Lower lobe of right lung (tissue), 2 donors: ENCODE data around the gene KRT36. TPM values are rescaled to one million over a fixed set of nuclear protein-coding genes. Genes with fewer than 3 reads are reported as not detected.

Experiments used
- ATAC-seq, 2 donors: fragments of 200-7000 bp; cut with Tn5 transposase; one replicate each; pipeline ENCODE4 v1.9.1; 2020 to 2022; ENCODE audit warnings: mild to moderate bottlenecking in 2 of 2, moderate library complexity in 2 of 2
- DNase-seq: peaks from one replicate; pipeline ENCODE4 v3.0.0-alpha.2; 2020
- H3K27ac ChIP-seq: fragments of 200-600 bp; one replicate; pipeline ENCODE4 v1.8.0; 2022
- H3K27me3 ChIP-seq: fragments of 200-600 bp; one replicate; pipeline ENCODE4 v1.8.0; 2022; ENCODE audit warnings: low read depth
- H3K36me3 ChIP-seq: fragments of 200-600 bp; one replicate; pipeline ENCODE4 v1.8.0; 2022; ENCODE audit warnings: mild to moderate bottlenecking
- H3K4me1 ChIP-seq: fragments of 200-600 bp; one replicate; pipeline ENCODE4 v1.8.0; 2022
- H3K4me3 ChIP-seq: fragments of 200-600 bp; one replicate; pipeline ENCODE4 v1.8.0; 2022; ENCODE audit warnings: mild to moderate bottlenecking
- H3K9me3 ChIP-seq: fragments of 200-600 bp; one replicate; pipeline ENCODE4 v1.8.0; 2022
- CTCF ChIP-seq: fragments of 200-600 bp; IDR thresholded peaks from one replicate; pipeline ENCODE4 v1.8.0; 2022; ENCODE audit warnings: antibody characterized with exemption, mild to moderate bottlenecking
- intact Hi-C: fragments of 100-400 bp; cut with DNase I; formaldehyde crosslinking; loops from one replicate; pipeline ENCODE4 v1.11.0; 2022
- total RNA-seq: library from RNA; stranded (reverse); fragmentation: NEBNext Ultra II Directional; extraction: Animal tissue kit (Norgen Biotek cat#: 25700); gene quantifications from one replicate; pipeline ENCODE4 v1.2.1, GENCODE V29; 2021
- donor health status: DM: no; HTN: yes; CAD: no; lungs with severe emphysema.

The KRT36 gene
- total RNA-seq, 1 donor from 2014 or later: not detected

- H3K36me3 ChIP-seq: no peaks in the 10 kb centered on the region
- H3K27ac ChIP-seq: no peak overlapping the region
- no peak overlapping the region for H3K4me3 ChIP-seq
- DNase-seq: no peak
- no peaks in the 10 kb centered on the region for H3K27me3 ChIP-seq
- no peak for TF ChIP-seq CTCF
- ATAC-seq: no peak
- H3K9me3 ChIP-seq: no peaks in the 10 kb centered on the region
- H3K4me1 ChIP-seq: no peaks in the 10 kb centered on the region
- intact Hi-C loops: no loop called here
Measured at GRCh38 chr17:41478237-41478636, 11.5 kb downstream of the KRT36 start.

GRCh38 chr17:41476866-41477815 lies 12.6 kb downstream of the KRT36 start:
- no peak for TF ChIP-seq CTCF
- no peak overlapping the region for H3K27ac ChIP-seq
- H3K27me3 ChIP-seq: no peaks in the 10 kb centered on the region
- no peaks in the 10 kb centered on the region for H3K36me3 ChIP-seq
- no peak for ATAC-seq
- H3K4me3 ChIP-seq: no peak overlapping the region
- no peak for DNase-seq
- intact Hi-C loops: no loop called here
- no peaks in the 10 kb centered on the region for H3K9me3 ChIP-seq
- no peaks in the 10 kb centered on the region for H3K4me1 ChIP-seq

- DNase-seq: no peak
- no peak for ATAC-seq
- no peaks in the 10 kb centered on the region for H3K36me3 ChIP-seq
Measured at GRCh38 chr17:41475421-41475820, 14.3 kb downstream of the KRT36 start.

GRCh38 chr17:41474863-41475262 lies 14.8 kb downstream of the KRT36 start:
- DNase-seq: no peak
- intact Hi-C loops: no loop called here

More at GRCh38 chr17:41475421-41475820, 14.3 kb downstream of the KRT36 start:
- H3K4me3 ChIP-seq: no peak overlapping the region
- H3K27ac ChIP-seq: no peak overlapping the region
- intact Hi-C loops: no loop called here
- no peaks in the 10 kb centered on the region for H3K4me1 ChIP-seq
- no peaks in the 10 kb centered on the region for H3K9me3 ChIP-seq
- no peaks in the 10 kb centered on the region for H3K27me3 ChIP-seq
- TF ChIP-seq CTCF: no peak

GRCh38 chr17:41468346-41468745 lies 21.4 kb downstream of the KRT36 start:
- no peak for TF ChIP-seq CTCF
- Histone ChIP-seq H3K36me3 (no peaks in the 10 kb centered on the region), H3K4me1 (peaks cover 12% of the 10 kb centered on the region), H3K27me3 (no peaks in the 10 kb centered on the region), H3K4me3 (no peak overlapping the region), H3K9me3 (peaks cover 4% of the 10 kb centered on the region), H3K27ac (no peak overlapping the region)
- intact Hi-C loops: no loop called here
- ATAC-seq (no peak), DNase-seq (no peak)

More at GRCh38 chr17:41474863-41475262, 14.8 kb downstream of the KRT36 start:
- H3K27me3 ChIP-seq: no peaks in the 10 kb centered on the region
- no peak overlapping the region for H3K4me3 ChIP-seq
- no peak overlapping the region for H3K27ac ChIP-seq
- TF ChIP-seq CTCF: no peak
- no peaks in the 10 kb centered on the region for H3K36me3 ChIP-seq
- H3K4me1 ChIP-seq: no peaks in the 10 kb centered on the region
- ATAC-seq: no peak
- H3K9me3 ChIP-seq: no peaks in the 10 kb centered on the region
